Urinary bladder (tissue), 4 donors: Measurements from ENCODE around the gene SYS1. TPM values are rescaled to one million over a fixed set of nuclear protein-coding genes. Genes with fewer than 3 reads are reported as not detected.

Experiments
- DNase-seq: peaks from one replicate; pipeline ENCODE4 v3.0.0-alpha.2; 2015; ENCODE audit errors: extremely low spot score
- H3K27ac ChIP-seq: one replicate; pipeline ENCODE4 v1.5.1; 2013; ENCODE audit warnings: low read depth, mild to moderate bottlenecking, moderate library complexity
- H3K36me3 ChIP-seq: one replicate; pipeline ENCODE4 v1.6.1; 2013; ENCODE audit warnings: mild to moderate bottlenecking, moderate library complexity; ENCODE audit not compliant: insufficient read depth
- H3K4me1 ChIP-seq: one replicate; pipeline ENCODE4 v1.6.1; 2013; ENCODE audit warnings: mild to moderate bottlenecking, moderate library complexity; ENCODE audit not compliant: insufficient read depth
- H3K4me3 ChIP-seq: one replicate; pipeline ENCODE4 v1.5.1; 2013; ENCODE audit warnings: low read depth, low read length
- WGBS: extraction: QIAGEN DNeasy Blood & Tissue Kit; methylation state at CpG from one replicate; pipeline ENCODE4 v1.1.7; 2013; 5-methylcytosine and 5-hydroxymethylcytosine counted together
- polyA plus RNA-seq: library from polyadenylated mRNA; stranded (reverse); fragments of 200-250 nt; gene quantifications from one replicate; pipeline ENCODE4 v1.2.3, GENCODE V29; 2013
- total RNA-seq: library from RNA; depleted of rRNA; stranded (reverse); fragments of >200 nt; gene quantifications from one replicate; pipeline ENCODE4 v1.2.3, GENCODE V29; 2014
- donor health status: healthy with polysubstance abuse.
- donor health status: healthy.

Gene SYS1
- total and polyA plus RNA-seq, 2 donors = 19.5 to 39.4 TPM

DNA sequence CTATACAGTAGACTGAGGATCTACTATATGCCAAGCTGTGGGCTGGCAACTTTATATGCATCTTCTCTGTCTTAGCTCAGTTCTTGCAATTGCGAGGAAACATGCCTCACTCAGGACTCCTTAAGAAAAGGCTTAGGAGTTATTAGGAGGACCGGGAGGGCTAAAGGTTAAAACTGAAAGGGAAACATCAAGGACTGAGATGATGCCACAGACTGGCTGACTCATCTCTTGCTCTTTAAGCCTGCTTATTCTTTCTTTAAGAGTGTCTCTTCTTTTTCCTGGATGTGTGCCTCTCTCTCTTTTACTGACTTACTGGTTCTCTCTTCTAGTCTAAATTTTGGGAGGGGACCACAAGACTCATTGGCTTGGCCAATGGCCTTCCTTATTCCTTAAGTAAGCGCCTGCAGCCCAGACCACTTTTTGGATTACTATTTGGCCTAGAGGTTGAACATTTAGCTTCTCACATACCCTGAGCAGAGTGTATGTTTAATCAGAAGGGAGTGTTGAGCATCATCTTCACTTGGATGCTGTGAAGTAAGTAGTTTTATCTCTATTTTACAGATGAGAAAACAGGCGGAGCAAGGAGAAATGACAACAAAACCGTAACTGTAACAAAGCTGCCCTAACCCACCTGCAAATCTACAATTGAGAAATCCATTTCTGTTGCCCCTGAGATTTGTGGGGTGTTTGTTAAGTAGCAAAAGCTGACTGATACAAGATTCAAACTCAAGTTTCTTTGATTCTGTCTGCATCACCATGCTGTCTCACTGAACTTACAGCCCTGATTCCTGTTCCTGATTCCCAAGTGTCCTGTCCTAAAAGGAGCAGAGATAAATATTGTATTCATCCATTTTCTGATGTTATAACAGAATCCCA is 7.5 kb upstream of the SYS1 start:
- Histone ChIP-seq H3K4me3 (no peak overlapping the region), H3K4me1 (peaks cover 1% of the 10 kb centered on the region), H3K27ac (peak overlapping the region; percentile 73), H3K36me3 (no peaks in the 10 kb centered on the region)
- 39% methylated on average over 5 of the region's 5 CpGs for WGBS
- DNase-seq = no peak

- Histone ChIP-seq H3K4me1 (peaks cover 3% of the 10 kb centered on the region), H3K36me3 (no peaks in the 10 kb centered on the region), H3K27ac (peak overlapping the region; percentile 77), H3K4me3 (no peak overlapping the region)
- 25% methylated on average over 10 of the region's 10 CpGs for WGBS
- no peak for DNase-seq
Measured at GRCh38 chr20:45358282-45359068, 4.5 kb upstream of the SYS1 start.

GRCh38 chr20:45359069-45359405 is 3.9 kb upstream of the SYS1 start:
- Histone ChIP-seq H3K36me3 (no peaks in the 10 kb centered on the region), H3K27ac (peak overlapping the region; percentile 19), H3K4me3 (no peak overlapping the region), H3K4me1 (peaks cover 3% of the 10 kb centered on the region)
- no peak for DNase-seq
- WGBS = 69% methylated on average over 7 of the region's 7 CpGs

- H3K4me1 ChIP-seq = peaks cover 3% of the 10 kb centered on the region
- H3K4me3 ChIP-seq = no peak overlapping the region
- 68% methylated on average over 9 of the region's 9 CpGs for WGBS
- H3K36me3 ChIP-seq = no peaks in the 10 kb centered on the region
- H3K27ac ChIP-seq = peak overlapping the region; percentile 48
- no peak for DNase-seq
Measured at GRCh38 chr20:45359406-45360148, 3.4 kb upstream of the SYS1 start.

- peaks cover 3% of the 10 kb centered on the region for H3K4me1 ChIP-seq
- no peak for DNase-seq
Measured at GRCh38 chr20:45361793-45362192, 1.2 kb upstream of the SYS1 start.

DNA sequence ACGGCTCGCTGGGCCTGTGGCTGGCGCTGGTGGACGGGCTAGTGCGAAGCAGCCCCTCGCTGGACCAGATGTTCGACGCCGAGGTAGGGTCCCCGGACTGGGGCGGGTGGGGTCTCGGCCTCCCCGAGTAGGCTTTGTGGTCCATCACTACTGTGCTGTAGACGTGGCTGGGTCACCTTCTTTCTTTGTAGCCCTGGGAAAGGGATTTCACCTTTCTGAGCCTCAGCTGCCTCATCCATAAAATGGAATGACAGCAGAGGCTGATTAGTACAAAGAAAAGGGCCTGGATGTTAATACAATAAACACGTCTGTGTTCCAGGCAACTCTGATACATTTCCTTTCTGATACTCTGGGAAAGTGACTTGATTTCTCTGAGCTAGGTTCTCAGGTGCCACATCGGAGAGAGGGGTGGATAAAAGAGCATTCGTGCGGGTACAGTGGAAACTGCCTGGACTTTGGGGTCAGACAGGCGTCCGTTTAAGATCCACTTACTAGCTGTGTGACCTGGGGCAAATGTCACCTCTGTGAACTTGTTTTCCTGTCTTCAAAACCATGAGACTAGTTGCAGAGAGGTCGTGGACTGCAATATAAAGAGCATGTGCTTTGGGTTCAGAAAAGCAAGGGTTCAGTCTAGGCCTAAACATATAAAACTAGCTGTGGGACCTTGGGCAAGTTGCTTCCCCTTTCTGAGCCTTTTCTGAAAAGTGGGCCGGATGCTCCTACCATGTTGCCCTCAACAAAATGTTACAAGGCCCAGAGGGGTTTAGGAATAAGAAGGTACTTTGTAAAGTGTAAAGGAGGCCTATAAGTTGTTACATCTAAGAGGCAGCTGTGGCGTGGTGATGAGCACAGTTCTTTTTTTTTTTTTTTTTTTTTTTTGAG is 896 bp downstream of the SYS1 start:
- Histone ChIP-seq H3K27ac (peak overlapping the region; percentile 96), H3K36me3 (peaks cover 3% of the 10 kb centered on the region), H3K4me3 (peak overlapping the region; percentile 74), H3K4me1 (peaks cover 1% of the 10 kb centered on the region)
- no peak for DNase-seq
- 22% methylated on average over 23 of the region's 23 CpGs for WGBS

More at GRCh38 chr20:45361793-45362192, 1.2 kb upstream of the SYS1 start:
- Histone ChIP-seq H3K4me3 (no peak overlapping the region), H3K27ac (no peak overlapping the region), H3K36me3 (no peaks in the 10 kb centered on the region)
- 78% methylated on average over 6 of the region's 6 CpGs for WGBS

DNA sequence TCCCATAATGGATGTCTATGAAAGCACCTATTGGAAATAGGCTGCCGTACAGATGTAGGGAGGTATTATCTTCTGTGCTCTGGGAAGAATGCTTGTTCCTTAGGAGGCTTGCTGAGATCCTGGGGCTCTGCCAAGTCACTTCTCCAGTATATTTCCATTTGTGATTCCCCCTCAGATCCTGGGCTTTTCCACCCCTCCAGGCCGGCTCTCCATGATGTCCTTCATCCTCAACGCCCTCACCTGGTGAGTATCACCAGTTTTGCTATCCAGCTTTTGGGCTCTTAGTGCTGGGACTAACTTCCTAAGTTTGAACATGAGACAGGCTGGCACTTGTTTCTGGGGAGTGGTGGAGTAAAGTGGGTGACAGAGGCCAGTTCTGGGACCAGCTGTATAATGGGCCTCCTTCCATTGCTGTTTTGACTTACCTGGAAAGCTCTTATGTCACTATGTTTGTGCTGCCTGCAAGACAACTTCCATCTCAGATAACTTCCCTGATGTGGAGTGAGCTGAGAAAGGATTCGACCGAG is 2.6 kb downstream of the SYS1 start:
- 86% methylated on average over 5 of the region's 5 CpGs for WGBS
- Histone ChIP-seq H3K4me1 (peaks cover 1% of the 10 kb centered on the region), H3K27ac (no peak overlapping the region), H3K36me3 (peaks cover 3% of the 10 kb centered on the region), H3K4me3 (no peak overlapping the region)
- no peak for DNase-seq

DNA sequence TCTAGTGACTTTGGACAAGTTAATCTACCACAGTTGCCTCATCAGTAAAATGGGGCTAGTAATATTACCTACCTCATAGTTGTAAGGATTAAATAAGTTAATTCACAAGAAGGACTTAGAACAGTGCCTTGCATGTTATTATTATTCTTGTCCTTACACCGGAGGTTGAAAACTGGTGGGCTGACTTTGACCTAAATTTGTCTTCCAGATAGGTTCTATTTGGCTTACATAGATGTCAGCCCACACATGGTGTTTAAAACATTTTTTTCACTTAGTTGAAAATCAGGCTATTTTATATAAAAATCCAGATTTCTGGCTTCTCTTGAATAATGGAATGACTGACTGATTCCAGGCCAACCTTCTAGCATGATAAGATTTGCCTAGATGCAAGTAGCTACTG is 3.2 kb downstream of the SYS1 start:
- peaks cover 1% of the 10 kb centered on the region for H3K4me1 ChIP-seq
- peaks cover 3% of the 10 kb centered on the region for H3K36me3 ChIP-seq
- WGBS = 83% methylated on average over 1 of the region's 1 CpG
- H3K4me3 ChIP-seq = no peak overlapping the region
- DNase-seq = no peak
- H3K27ac ChIP-seq = no peak overlapping the region

DNA sequence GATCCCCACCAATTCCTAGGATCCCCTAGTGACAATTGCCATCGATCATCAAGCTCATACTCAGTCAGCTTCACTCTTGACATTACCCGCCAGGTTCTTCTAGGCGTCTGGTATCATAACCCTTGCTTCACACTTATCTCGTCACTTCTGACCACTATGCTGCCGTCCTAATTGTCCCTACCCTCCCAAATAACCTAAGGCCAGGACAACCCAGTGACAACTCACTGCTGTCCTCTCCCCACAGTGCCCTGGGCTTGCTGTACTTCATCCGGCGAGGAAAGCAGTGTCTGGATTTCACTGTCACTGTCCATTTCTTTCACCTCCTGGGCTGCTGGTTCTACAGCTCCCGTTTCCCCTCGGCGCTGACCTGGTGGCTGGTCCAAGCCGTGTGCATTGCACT is 3.7 kb downstream of the SYS1 start:
- Histone ChIP-seq H3K36me3 (peaks cover 3% of the 10 kb centered on the region), H3K27ac (no peak overlapping the region), H3K4me1 (peaks cover 1% of the 10 kb centered on the region), H3K4me3 (no peak overlapping the region)
- no peak for DNase-seq
- WGBS = 82% methylated on average over 11 of the region's 11 CpGs

- DNase-seq = no peak
- Histone ChIP-seq H3K36me3 (peaks cover 3% of the 10 kb centered on the region), H3K27ac (no peak overlapping the region), H3K4me3 (no peak overlapping the region), H3K4me1 (peaks cover 1% of the 10 kb centered on the region)
Measured at GRCh38 chr20:45367126-45367525, 4.2 kb downstream of the SYS1 start.

GRCh38 chr20:45368221-45368980 is 5.4 kb downstream of the SYS1 start:
- Histone ChIP-seq H3K27ac (no peak overlapping the region), H3K4me3 (no peak overlapping the region), H3K36me3 (peaks cover 3% of the 10 kb centered on the region), H3K4me1 (no peaks in the 10 kb centered on the region)
- no peak for DNase-seq
- 72% methylated on average over 6 of the region's 6 CpGs for WGBS

- H3K4me3 ChIP-seq = no peak overlapping the region
- WGBS = 91% methylated on average over 3 of the region's 3 CpGs
- no peak for DNase-seq
- peaks cover 3% of the 10 kb centered on the region for H3K36me3 ChIP-seq
- H3K4me1 ChIP-seq = no peaks in the 10 kb centered on the region
- H3K27ac ChIP-seq = no peak overlapping the region
Measured at GRCh38 chr20:45370571-45371160, 7.7 kb downstream of the SYS1 start.
